Adrenal gland (tissue), 12 donors: ENCODE measurements around the gene MAP3K8. TPM values are rescaled to one million over a fixed set of nuclear protein-coding genes. Genes with fewer than 3 reads are reported as not detected.
A peak's percentile ranks its signal among the peaks of the same experiment; 100 is the strongest.

Experiments
- DNase-seq, 7 donors: peaks; one replicate each; pipeline ENCODE4 v3.0.0-alpha.2; 2019 to 2020
- H3K27ac ChIP-seq, 5 donors: fragments of 200-600 bp; sonication (generic) in 4 of 5; 1 replicate in 3 of 5; 2 replicates in 2 of 5; pipeline versions ENCODE4 v1.5.1 to v1.8.0; 2016 to 2020; ENCODE audit warnings: mild to moderate bottlenecking in 1 of 5
- H3K27me3 ChIP-seq: fragments of 200-600 bp; 2 replicates; pipeline ENCODE4 v1.8.0; 2021
- H3K36me3 ChIP-seq, 2 donors: fragments of 200-600 bp; replicated peaks in 1 of 2; 1 replicate in 1 of 2; 2 replicates in 1 of 2; pipeline versions ENCODE4 v1.5.1 to v1.8.0; 2018 to 2022
- H3K4me1 ChIP-seq, 2 donors: fragments of 200-600 bp; replicated peaks in 1 of 2; 1 replicate in 1 of 2; 2 replicates in 1 of 2; pipeline versions ENCODE4 v1.5.1 to v1.8.0; 2018 to 2021
- H3K4me3 ChIP-seq, 4 donors: fragments of 200-600 bp; sonication (generic) in 3 of 4; one replicate each; pipeline ENCODE4 v1.5.1; 2016 to 2018
- H3K9me3 ChIP-seq, 3 donors: fragments of 200-600 bp; sonication (generic) in 1 of 3; replicated peaks in 1 of 3; 1 replicate in 2 of 3; 2 replicates in 1 of 3; pipeline versions ENCODE4 v1.5.1 to v1.8.0; 2016 to 2021
- POLR2A ChIP-seq, 2 donors: fragments of 450-650 bp; IDR thresholded peaks; one replicate each; pipeline ENCODE4 v1.6.1; 2017; ENCODE audit warnings: antibody characterized with exemption in 2 of 2, mild to moderate bottlenecking in 2 of 2, moderate library complexity in 1 of 2
- WGBS, 4 donors: extraction: QIAGEN DNeasy Blood & Tissue Kit in 2 of 4; methylation state at CpG; one replicate each; pipeline versions ENCODE4 v1.1.5 to v1.1.7; 2013 to 2017; 5-methylcytosine and 5-hydroxymethylcytosine counted together
- intact Hi-C, 2 donors: fragments of 100-400 bp; cut with DNase I; formaldehyde crosslinking; loops; one replicate each; pipeline versions ENCODE4 v1.14.1 to v1.15.0; 2022 to 2023
- polyA plus RNA-seq, 3 donors: library from polyadenylated mRNA; stranded (reverse); fragments of 200-250 nt in 2 of 3; fragments of 350-450 nt in 1 of 3; fragmentation: Illumina TruSeq in 1 of 3; extraction: RNeasy Lipid Tissue Mini Kit (QIAGEN cat#74804) in 1 of 3; gene quantifications; one replicate each; pipeline ENCODE4 v1.2.3, GENCODE V29; 2013 to 2014
- total RNA-seq, 9 donors: library from RNA; depleted of rRNA in 4 of 9; stranded (reverse); fragments of >200 nt in 4 of 9; fragments of 120-200 nt in 1 of 9; fragmentation: NEBNext Ultra II Directional in 1 of 9; extraction: Animal tissue kit (Norgen Biotek cat#: 25700) in 1 of 9; gene quantifications; one replicate each; pipeline versions ENCODE4 v1.1.0 to v1.2.4, GENCODE V29; 2013 to 2023
- TF ChIP-seq, protein P1 (sequence below), 6 experiments: fragments of 450-650 bp in 4 of 6; fragments of 200-600 bp in 2 of 6; sonication (generic) in 1 of 6; IDR thresholded peaks; 1 replicate in 5 of 6; 2 replicates in 1 of 6; pipeline versions ENCODE4 v1.5.1 to v1.8.0; 2016 to 2021; ENCODE audit warnings: antibody characterized with exemption in 6 of 6, mild to moderate bottlenecking in 2 of 6, moderate library complexity in 1 of 6
- donor health status: healthy with polysubstance abuse.
- donor health status: Bipolar disorder and iron deficiency.
- donor health status: DM: yes; HTN: yes; CAD: no.
- donor health status: DM: no; HTN: no; CAD: no.
- donor health status: DM: no; HTN: no; CAD: no.
- donor health status: DM: yes; HTN: yes; CAD: no.

Gene MAP3K8
- total and polyA plus RNA-seq, 12 donors, result 2.0 to 58.0 (median 20.1) TPM

DNA sequence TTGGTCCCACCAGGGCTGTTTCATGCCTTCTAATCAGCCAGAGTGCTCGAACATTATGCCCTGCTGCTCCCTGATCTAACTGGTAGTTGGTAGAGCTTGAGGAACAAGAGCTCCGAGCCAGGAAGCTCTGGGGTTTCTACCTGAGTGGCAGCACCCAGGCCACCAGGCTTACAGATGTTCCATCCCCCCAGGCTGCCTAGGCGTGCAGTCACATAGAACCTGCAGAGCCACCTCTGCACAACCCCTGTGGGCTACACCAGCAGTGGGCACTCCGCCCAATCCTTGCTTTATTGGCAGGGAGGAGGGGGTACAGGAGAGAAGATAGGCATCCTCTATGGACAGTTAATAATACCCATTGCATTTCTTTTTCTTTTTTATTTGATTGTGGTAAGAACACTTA lies 21.8 kb downstream of the MAP3K8 start:
- TF ChIP-seq, protein P1, sequence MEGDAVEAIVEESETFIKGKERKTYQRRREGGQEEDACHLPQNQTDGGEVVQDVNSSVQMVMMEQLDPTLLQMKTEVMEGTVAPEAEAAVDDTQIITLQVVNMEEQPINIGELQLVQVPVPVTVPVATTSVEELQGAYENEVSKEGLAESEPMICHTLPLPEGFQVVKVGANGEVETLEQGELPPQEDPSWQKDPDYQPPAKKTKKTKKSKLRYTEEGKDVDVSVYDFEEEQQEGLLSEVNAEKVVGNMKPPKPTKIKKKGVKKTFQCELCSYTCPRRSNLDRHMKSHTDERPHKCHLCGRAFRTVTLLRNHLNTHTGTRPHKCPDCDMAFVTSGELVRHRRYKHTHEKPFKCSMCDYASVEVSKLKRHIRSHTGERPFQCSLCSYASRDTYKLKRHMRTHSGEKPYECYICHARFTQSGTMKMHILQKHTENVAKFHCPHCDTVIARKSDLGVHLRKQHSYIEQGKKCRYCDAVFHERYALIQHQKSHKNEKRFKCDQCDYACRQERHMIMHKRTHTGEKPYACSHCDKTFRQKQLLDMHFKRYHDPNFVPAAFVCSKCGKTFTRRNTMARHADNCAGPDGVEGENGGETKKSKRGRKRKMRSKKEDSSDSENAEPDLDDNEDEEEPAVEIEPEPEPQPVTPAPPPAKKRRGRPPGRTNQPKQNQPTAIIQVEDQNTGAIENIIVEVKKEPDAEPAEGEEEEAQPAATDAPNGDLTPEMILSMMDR (IDR thresholded peaks at IDR 0.05), result no peak
- TF ChIP-seq POLR2A (IDR thresholded peaks at IDR 0.05), result no peak
- Histone ChIP-seq H3K4me3 (no peak overlapping the region), H3K27me3 (no peaks in the 10 kb centered on the region), H3K4me1 (peaks cover 9 to 47% of the 10 kb centered on the region in 2 donors), H3K27ac (peak overlapping the region in 4 of 5 donors; percentile 4 to 87 (median 56)), H3K36me3 (peaks cover 0 to 68% of the 10 kb centered on the region in 2 donors), H3K9me3 (no peaks in the 10 kb centered on the region)
- no peak for DNase-seq
- 66 to 84% (median 67%) methylated on average over 4 of the region's 4 CpGs for WGBS, 4 donors
- intact Hi-C loops, result no loop called here

DNA sequence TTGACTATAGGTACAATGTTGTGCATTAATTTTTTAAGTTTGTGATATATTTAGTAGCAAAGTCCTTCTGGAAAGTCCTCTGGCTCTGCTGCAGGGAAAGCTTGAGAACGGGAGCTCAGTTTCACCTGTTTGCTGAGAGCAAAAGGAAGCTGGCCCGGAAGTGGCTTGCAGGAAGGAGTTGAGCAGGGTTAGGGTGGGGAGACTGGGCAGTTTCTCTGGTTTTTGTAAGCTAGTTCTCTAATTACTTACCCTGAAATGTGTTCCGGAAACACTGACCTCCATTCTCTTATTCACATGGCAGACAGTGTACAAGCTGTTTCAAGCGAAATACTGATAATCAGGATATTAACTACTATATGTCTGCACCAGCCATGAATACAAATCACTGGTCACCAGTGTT lies 22.3 kb downstream of the MAP3K8 start:
- peak in 1 of 7 donors; percentile 28 for DNase-seq
- peaks cover 0 to 68% of the 10 kb centered on the region in 2 donors for H3K36me3 ChIP-seq
- no peak overlapping the region for H3K4me3 ChIP-seq
- H3K27ac ChIP-seq, result peak overlapping the region in 2 of 5 donors; percentile 84 to 87
- 52 to 59% (median 56%) methylated on average over 4 of the region's 4 CpGs for WGBS, 4 donors
- no peak for TF ChIP-seq POLR2A (IDR thresholded peaks at IDR 0.05)
- TF ChIP-seq, protein P1 (IDR thresholded peaks at IDR 0.05), result no peak
- no peaks in the 10 kb centered on the region for H3K9me3 ChIP-seq
- H3K27me3 ChIP-seq, result no peaks in the 10 kb centered on the region
- peaks cover 9 to 47% of the 10 kb centered on the region in 2 donors for H3K4me1 ChIP-seq
- intact Hi-C loops, result no loop called here

- peak overlapping the region in 2 of 5 donors; percentile 43 to 62 for H3K27ac ChIP-seq
- no peak overlapping the region for H3K4me3 ChIP-seq
- no peaks in the 10 kb centered on the region for H3K9me3 ChIP-seq
- no peak for TF ChIP-seq POLR2A (IDR thresholded peaks at IDR 0.05)
- TF ChIP-seq, protein P1 (IDR thresholded peaks at IDR 0.05), result no peak
- intact Hi-C loops, result no loop called here
- DNase-seq, result peak in 6 of 7 donors; percentile 29 to 61 (median 51)
- H3K4me1 ChIP-seq, result peaks cover 9 to 35% of the 10 kb centered on the region in 2 donors
- H3K36me3 ChIP-seq, result peaks cover 0 to 61% of the 10 kb centered on the region in 2 donors
- H3K27me3 ChIP-seq, result no peaks in the 10 kb centered on the region
- WGBS, 4 donors, result 80 to 93% (median 82%) methylated on average over 6 of the region's 6 CpGs
These were observed 25.3 kb downstream of the MAP3K8 start for GRCh38 chr10:30459283-30459682.

GRCh38 chr10:30460121-30460520 lies 26.1 kb downstream of the MAP3K8 start:
- intact Hi-C loops, result no loop called here

More at GRCh38 chr10:30460121-30460520, 26.1 kb downstream of the MAP3K8 start:
- WGBS, 4 donors, result 90 to 96% (median 96%) methylated on average over 3 of the region's 3 CpGs
- TF ChIP-seq, protein P1 (IDR thresholded peaks at IDR 0.05), result no peak
- no peak for TF ChIP-seq POLR2A (IDR thresholded peaks at IDR 0.05)
- Histone ChIP-seq H3K27me3 (no peaks in the 10 kb centered on the region), H3K9me3 (no peaks in the 10 kb centered on the region), H3K36me3 (peaks cover 0 to 61% of the 10 kb centered on the region in 2 donors), H3K27ac (peak overlapping the region in 1 of 5 donors; percentile 42), H3K4me1 (peaks cover 8 to 27% of the 10 kb centered on the region in 2 donors), H3K4me3 (no peak overlapping the region)
- DNase-seq, result no peak
